Endodermal cell (in vitro differentiated cells): ENCODE measurements around the gene LSG1. TPM values are rescaled to one million over a fixed set of nuclear protein-coding genes. Genes with fewer than 3 reads are reported as not detected.
"Not testable (repeated sequence)": the region's sequence is repeated elsewhere in the genome, so short reads cannot be mapped to it uniquely, and the experiment has no call there.

Experiments used
- DNase-seq: peaks from one replicate; pipeline ENCODE4 v3.0.0-alpha.2; 2017
- H3K27ac ChIP-seq: 2 replicates; pipeline ENCODE4 v1.5.1; 2013; ENCODE audit warnings: mild to moderate bottlenecking, low read depth, low read length, moderate library complexity
- H3K27me3 ChIP-seq: 2 replicates; pipeline ENCODE4 v1.6.1; 2013; ENCODE audit warnings: mild to moderate bottlenecking, low read length, moderate library complexity; ENCODE audit not compliant: insufficient read depth, control insufficient read depth, poor library complexity, severe bottlenecking
- H3K36me3 ChIP-seq: 2 replicates; pipeline ENCODE4 v1.7.0; 2013; ENCODE audit warnings: mild to moderate bottlenecking, low read length, moderate library complexity; ENCODE audit not compliant: control insufficient read depth, insufficient read depth
- H3K4me1 ChIP-seq: one replicate; pipeline ENCODE4 v1.7.0; 2013; ENCODE audit warnings: low read length; ENCODE audit not compliant: control insufficient read depth, insufficient read depth
- H3K4me3 ChIP-seq: 2 replicates; pipeline ENCODE4 v1.5.1; 2013; ENCODE audit warnings: mild to moderate bottlenecking, low read length, moderate library complexity
- H3K9ac ChIP-seq: 2 replicates; pipeline ENCODE4 v1.6.1; 2013; ENCODE audit warnings: mild to moderate bottlenecking, low read length, moderate library complexity; ENCODE audit not compliant: poor library complexity, severe bottlenecking; ENCODE audit errors: extremely low read depth
- H3K9me3 ChIP-seq: 2 replicates; pipeline ENCODE4 v1.6.1; 2013; ENCODE audit warnings: mild to moderate bottlenecking, low read length, moderate library complexity; ENCODE audit not compliant: control insufficient read depth
- H3K27ac Mint-ChIP-seq: 2 replicates; pipeline ENCODE4 v1.8.0; 2020; ENCODE audit warnings: mixed read lengths
- H3K27me3 Mint-ChIP-seq: 2 replicates; pipeline ENCODE4 v1.8.0; 2021; ENCODE audit warnings: mild to moderate bottlenecking, mixed read lengths; ENCODE audit not compliant: insufficient read depth
- H3K36me3 Mint-ChIP-seq: 2 replicates; pipeline ENCODE4 v1.8.0; 2020; ENCODE audit warnings: low read depth, mixed read lengths
- H3K4me1 Mint-ChIP-seq: 2 replicates; pipeline ENCODE4 v1.8.0; 2020; ENCODE audit warnings: mixed read lengths
- H3K4me3 Mint-ChIP-seq: 2 replicates; pipeline ENCODE4 v1.8.0; 2020; ENCODE audit warnings: mild to moderate bottlenecking, moderate library complexity, mixed read lengths
- H3K9me3 Mint-ChIP-seq: 2 replicates; pipeline ENCODE4 v1.8.0; 2020; ENCODE audit warnings: mild to moderate bottlenecking, mixed read lengths
- WGBS, 2 experiments: methylation state at CpG; one replicate each; pipeline versions ENCODE4 v1.1.5 to v1.1.7; 2013; ENCODE audit warnings: missing lambda C conversion rate in 2 of 2, mixed read lengths in 1 of 2; ENCODE audit not compliant: insufficient coverage in 1 of 2, insufficient read length in 1 of 2; 5-methylcytosine and 5-hydroxymethylcytosine counted together
- total RNA-seq, 2 donors: library from RNA; stranded (reverse); fragmentation: NEBNext Ultra II Directional in 1 of 2; extraction: Animal tissue kit (Norgen Biotek cat#: 25700) in 1 of 2; gene quantifications; 2 replicates in 1 of 2; 3 replicates in 1 of 2; pipeline ENCODE4 v1.2.1, GENCODE V29; 2021
- TF ChIP-seq, protein P1 (sequence below): fragments of 200-600 bp; sonication (generic); conservative IDR thresholded peaks from 2 replicates; pipeline ENCODE4 v1.5.0; 2021; ENCODE audit warnings: antibody characterized with exemption, mild to moderate bottlenecking

Gene LSG1
- total RNA-seq, 2 donors from 2014 or later: 38.3 to 44.7 TPM

DNA sequence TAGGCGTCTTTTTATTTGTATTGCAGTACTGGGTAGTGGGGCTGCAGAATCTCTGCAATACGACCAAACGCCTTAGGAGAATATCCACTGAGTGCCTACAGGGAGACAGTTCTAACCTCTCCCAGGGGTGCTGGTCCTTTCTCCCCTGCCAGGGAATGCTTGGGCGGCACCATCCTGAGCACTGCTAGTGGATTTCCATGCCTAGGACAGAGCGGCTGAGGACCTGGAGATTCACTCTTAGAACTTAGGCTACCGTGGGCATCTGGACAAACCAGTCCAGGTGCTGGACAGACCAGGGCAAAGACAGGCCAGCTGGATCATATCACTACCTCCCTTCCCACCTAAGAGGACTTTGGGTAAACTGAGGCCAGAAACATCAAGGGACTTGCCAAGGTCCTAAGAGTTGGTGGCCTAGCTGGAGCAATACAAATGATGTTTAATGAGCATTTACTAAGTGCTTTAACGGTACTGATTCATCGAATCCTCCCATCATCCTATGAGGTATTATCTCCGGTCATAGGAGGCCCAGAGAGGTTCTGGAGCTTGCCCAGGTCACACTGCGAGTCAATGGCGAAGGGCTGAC is 39.7 kb downstream of the LSG1 start:
- peak overlapping the region; percentile 80 for H3K4me3 Mint-ChIP-seq
- DNase-seq: no peak

DNA sequence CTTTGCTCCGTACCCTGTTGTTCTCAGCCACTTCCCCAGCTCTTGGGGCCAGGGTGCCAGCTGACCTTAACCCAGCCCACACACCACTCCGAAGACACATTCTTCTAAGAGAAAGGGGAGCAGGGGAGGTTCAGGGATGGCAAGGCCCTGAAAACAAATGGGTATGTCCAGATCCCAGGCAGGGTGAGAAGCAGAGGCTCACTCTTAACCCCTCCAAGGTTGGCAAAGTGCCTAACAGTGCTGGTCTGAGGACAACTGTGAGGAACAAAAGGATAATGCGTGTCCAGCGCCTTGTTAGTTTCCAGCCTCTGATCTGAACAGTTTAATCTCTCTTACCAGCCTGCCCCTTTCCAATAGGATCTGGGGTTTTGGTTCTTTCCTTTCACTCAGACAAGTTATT is 40.3 kb downstream of the LSG1 start:
- 99 to 100% methylated on average over 2 to 4 of the region's 4 CpGs for WGBS, 2 experiments
- DNase-seq: no peak
- Histone ChIP-seq H3K36me3 (peaks cover 33% of the 10 kb centered on the region), H3K27ac (no peak overlapping the region), H3K4me1 (no peaks in the 10 kb centered on the region), H3K9ac (no peak overlapping the region), H3K9me3 (peaks cover 28% of the 10 kb centered on the region), H3K27me3 (no peaks in the 10 kb centered on the region), H3K4me3 (peak overlapping the region; percentile 87)
- TF ChIP-seq, protein P1, sequence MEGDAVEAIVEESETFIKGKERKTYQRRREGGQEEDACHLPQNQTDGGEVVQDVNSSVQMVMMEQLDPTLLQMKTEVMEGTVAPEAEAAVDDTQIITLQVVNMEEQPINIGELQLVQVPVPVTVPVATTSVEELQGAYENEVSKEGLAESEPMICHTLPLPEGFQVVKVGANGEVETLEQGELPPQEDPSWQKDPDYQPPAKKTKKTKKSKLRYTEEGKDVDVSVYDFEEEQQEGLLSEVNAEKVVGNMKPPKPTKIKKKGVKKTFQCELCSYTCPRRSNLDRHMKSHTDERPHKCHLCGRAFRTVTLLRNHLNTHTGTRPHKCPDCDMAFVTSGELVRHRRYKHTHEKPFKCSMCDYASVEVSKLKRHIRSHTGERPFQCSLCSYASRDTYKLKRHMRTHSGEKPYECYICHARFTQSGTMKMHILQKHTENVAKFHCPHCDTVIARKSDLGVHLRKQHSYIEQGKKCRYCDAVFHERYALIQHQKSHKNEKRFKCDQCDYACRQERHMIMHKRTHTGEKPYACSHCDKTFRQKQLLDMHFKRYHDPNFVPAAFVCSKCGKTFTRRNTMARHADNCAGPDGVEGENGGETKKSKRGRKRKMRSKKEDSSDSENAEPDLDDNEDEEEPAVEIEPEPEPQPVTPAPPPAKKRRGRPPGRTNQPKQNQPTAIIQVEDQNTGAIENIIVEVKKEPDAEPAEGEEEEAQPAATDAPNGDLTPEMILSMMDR: no peak
- Mint-ChIP-seq H3K36me3 (peaks cover 30% of the 10 kb centered on the region), H3K4me1 (peaks cover 2% of the 10 kb centered on the region), H3K27ac (no peak overlapping the region), H3K27me3 (no peaks in the 10 kb centered on the region), H3K4me3 (peak overlapping the region; percentile 80), H3K9me3 (peaks cover 16% of the 10 kb centered on the region)

More for the DNA sequence above, 39.7 kb downstream of the LSG1 start:
- Mint-ChIP-seq H3K27me3 (no peaks in the 10 kb centered on the region), H3K9me3 (peaks cover 16% of the 10 kb centered on the region), H3K36me3 (peaks cover 24% of the 10 kb centered on the region), H3K27ac (peak overlapping the region; percentile 78), H3K4me1 (peaks cover 7% of the 10 kb centered on the region)
- Histone ChIP-seq H3K4me1 (no peaks in the 10 kb centered on the region), H3K9ac (peak overlapping the region; percentile 38), H3K36me3 (peaks cover 29% of the 10 kb centered on the region), H3K27ac (no peak overlapping the region), H3K9me3 (peaks cover 28% of the 10 kb centered on the region), H3K4me3 (peak overlapping the region; percentile 87), H3K27me3 (no peaks in the 10 kb centered on the region)
- WGBS, 2 experiments: 94 to 96% methylated on average over 9 to 11 of the region's 11 CpGs
- TF ChIP-seq, protein P1: no peak

DNA sequence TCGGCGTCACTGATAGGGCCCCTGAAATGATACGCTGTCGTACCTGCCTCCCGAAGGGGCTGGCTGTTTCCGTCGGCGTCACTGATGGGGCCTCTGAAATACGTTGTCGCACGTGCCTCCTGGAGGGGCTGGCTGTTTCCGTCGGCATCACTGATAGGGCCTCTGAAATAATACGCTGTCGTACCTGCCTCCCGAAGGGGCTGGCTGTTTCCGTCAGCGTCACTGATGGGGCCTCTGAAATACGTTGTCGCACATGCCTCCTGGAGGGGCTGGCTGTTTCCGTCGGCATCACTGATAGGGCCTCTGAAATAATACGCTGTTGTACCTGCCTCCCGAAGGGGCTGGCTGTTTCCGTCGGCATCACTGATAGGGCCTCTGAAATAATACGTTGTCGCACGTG is 41.3 kb downstream of the LSG1 start:
- not testable (repeated sequence) for H3K4me1 ChIP-seq, H3K4me1 Mint-ChIP-seq, H3K4me3 Mint-ChIP-seq, H3K27ac Mint-ChIP-seq, H3K27me3 Mint-ChIP-seq, DNase-seq, H3K27ac ChIP-seq, H3K9ac ChIP-seq, H3K27me3 ChIP-seq, H3K4me3 ChIP-seq
- peaks cover 41% of the 10 kb centered on the region for H3K36me3 ChIP-seq
- peaks cover 16% of the 10 kb centered on the region for H3K9me3 Mint-ChIP-seq
- WGBS, 2 experiments: 95 to 99% methylated on average over 14 to 29 of the region's 29 CpGs
- peaks cover 28% of the 10 kb centered on the region for H3K9me3 ChIP-seq
- peaks cover 37% of the 10 kb centered on the region for H3K36me3 Mint-ChIP-seq

DNA sequence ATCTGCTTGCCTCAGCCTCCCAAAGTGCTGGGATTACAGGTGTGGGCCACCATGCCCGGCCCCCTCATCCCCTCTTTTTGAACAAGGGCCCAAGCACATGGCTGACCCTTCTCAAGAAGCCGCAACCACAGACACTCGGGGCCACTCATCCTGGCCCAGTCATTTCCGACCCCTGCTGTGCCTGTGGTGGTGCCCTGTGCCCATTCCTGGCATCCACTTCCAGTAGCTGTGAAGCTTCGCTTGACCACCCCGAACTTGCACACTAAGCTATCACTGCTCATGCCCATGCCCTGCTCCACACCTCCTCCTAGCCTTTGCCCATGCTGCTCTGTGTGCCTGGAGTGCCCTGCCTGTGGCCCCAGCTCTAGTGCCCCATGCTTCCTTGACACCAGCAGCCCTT is 47.0 kb downstream of the LSG1 start:
- no peak for DNase-seq
- Mint-ChIP-seq H3K4me3 (no peak overlapping the region), H3K9me3 (peaks cover 9% of the 10 kb centered on the region), H3K27ac (no peak overlapping the region), H3K4me1 (no peaks in the 10 kb centered on the region), H3K36me3 (peaks cover 44% of the 10 kb centered on the region), H3K27me3 (no peaks in the 10 kb centered on the region)
- 93 to 96% methylated on average over 6 of the region's 6 CpGs for WGBS, 2 experiments
- TF ChIP-seq, protein P1: no peak
- no peak overlapping the region for H3K4me3 ChIP-seq
- no peak overlapping the region for H3K27ac ChIP-seq
- no peak overlapping the region for H3K9ac ChIP-seq
- H3K36me3 ChIP-seq: peaks cover 38% of the 10 kb centered on the region
- H3K9me3 ChIP-seq: peaks cover 16% of the 10 kb centered on the region
- no peaks in the 10 kb centered on the region for H3K27me3 ChIP-seq
- no peaks in the 10 kb centered on the region for H3K4me1 ChIP-seq
